Measurements from ENCODE around the gene EDIL3.

DNA sequence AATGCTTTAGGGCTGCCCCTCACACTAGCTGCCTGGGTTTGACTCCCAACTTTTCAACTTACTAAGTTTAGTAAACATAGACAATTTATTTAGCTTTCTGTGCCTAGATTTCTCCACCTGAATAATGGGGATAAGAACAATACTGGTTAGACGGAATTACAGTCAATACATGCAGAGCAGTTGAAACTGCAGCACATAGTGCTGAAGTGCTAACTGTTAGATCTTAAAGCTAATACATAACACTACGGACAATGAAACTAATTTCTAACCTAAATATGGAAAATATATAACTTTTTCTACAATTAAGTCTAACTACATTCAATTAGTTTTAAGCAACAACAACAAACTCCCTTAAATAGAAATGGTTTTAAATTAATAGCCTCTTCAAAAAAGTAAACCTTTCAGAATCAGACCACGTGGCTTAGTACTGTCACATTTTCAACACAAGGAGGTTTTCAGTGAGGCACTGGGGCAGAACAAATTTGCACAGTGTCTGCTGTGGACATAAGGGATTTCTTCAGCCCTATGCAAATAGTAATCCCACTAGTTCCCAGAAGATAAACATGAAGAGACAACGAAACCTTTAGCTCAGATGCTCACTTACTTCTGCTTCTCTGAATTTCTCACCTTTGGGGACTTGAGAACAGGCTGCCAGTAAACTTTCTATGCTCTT is 293.4 kb downstream of the EDIL3 start:
- no peak for TF ChIP-seq ZFAT (CRISPR knock-in tag; conservative IDR thresholded peaks at IDR 0.05)
- TF ChIP-seq ATF7 (IDR thresholded peaks at IDR 0.05) = no peak
- TF ChIP-seq ATF7 (CRISPR knock-in tag; IDR thresholded peaks at IDR 0.05) = no peak
- TF ChIP-seq RFX5 (IDR thresholded peaks at IDR 0.05; ENCODE audit: low read depth, low read length) = no peak
- no peak for TF ChIP-seq ZNF530 (CRISPR knock-in tag; IDR thresholded peaks at IDR 0.05; ENCODE audit: low read depth)
- TF ChIP-seq, protein P1, sequence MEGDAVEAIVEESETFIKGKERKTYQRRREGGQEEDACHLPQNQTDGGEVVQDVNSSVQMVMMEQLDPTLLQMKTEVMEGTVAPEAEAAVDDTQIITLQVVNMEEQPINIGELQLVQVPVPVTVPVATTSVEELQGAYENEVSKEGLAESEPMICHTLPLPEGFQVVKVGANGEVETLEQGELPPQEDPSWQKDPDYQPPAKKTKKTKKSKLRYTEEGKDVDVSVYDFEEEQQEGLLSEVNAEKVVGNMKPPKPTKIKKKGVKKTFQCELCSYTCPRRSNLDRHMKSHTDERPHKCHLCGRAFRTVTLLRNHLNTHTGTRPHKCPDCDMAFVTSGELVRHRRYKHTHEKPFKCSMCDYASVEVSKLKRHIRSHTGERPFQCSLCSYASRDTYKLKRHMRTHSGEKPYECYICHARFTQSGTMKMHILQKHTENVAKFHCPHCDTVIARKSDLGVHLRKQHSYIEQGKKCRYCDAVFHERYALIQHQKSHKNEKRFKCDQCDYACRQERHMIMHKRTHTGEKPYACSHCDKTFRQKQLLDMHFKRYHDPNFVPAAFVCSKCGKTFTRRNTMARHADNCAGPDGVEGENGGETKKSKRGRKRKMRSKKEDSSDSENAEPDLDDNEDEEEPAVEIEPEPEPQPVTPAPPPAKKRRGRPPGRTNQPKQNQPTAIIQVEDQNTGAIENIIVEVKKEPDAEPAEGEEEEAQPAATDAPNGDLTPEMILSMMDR (CRISPR knock-in tag; IDR thresholded peaks at IDR 0.05) = no peak
- no peak for TF ChIP-seq JUND (CRISPR knock-in tag; IDR thresholded peaks at IDR 0.05)

All from HepG2 (cell line).